Measurements from ENCODE around the gene ZBTB46. TPM values are rescaled to one million over a fixed set of nuclear protein-coding genes. Genes with fewer than 3 reads are reported as not detected.
A peak's percentile ranks its signal among the peaks of the same experiment; 100 is the strongest.

ZBTB46 gene
- total RNA-seq, 1 donor, result 0.36 TPM

DNA sequence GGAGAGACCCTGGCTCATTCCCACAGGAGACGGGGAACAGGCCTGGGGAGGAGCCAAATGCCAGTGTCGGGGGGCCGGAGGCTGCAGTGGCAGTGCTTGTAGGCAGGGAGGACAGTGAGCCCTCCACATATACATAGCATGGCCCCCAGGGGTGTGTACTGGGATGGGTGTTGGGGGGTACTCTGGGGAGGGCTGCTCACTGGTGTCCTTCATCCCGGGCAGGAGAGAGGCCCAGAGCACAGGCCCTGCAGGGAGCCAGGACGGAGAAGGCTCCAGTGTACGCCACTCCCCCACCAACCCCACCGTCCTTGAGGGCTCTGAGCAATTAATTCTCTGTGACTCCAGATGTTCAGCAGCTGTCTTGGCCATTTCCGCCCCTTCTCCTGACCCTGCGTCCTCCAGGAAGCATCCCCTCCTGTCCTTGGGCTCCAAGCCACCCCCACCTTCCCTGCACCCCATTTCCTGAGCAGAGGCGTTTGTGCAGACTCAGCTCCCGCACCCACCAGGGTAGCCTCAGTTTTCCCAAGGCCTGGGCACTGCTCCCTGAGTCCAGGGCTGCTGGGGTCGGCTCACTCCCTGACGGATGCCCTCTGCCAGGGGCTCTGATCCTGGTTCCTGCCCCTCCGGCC is 26.8 kb upstream of the ZBTB46 start:
- no peak overlapping the region for H2AFZ ChIP-seq (ENCODE audit: low read length)
- no peak overlapping the region for H3K4me3 ChIP-seq (ENCODE audit: insufficient read depth, low read length)
- peaks cover 9% of the 10 kb centered on the region for H3K79me2 ChIP-seq (ENCODE audit: insufficient read depth, low read length)
- DNase-seq (ENCODE audit: insufficient read length, low spot score, missing footprints), result peak; percentile 87
- no peaks in the 10 kb centered on the region for H3K9me3 ChIP-seq (ENCODE audit: low read depth, low read length)
- H3K27me3 ChIP-seq (ENCODE audit: insufficient read depth, low read length), result peaks cover 19% of the 10 kb centered on the region
- H4K20me1 ChIP-seq (ENCODE audit: insufficient read depth, low read length), result peaks cover 15% of the 10 kb centered on the region
- no peak overlapping the region for H3K27ac ChIP-seq (ENCODE audit: low read depth, low read length)
- peaks cover 15% of the 10 kb centered on the region for H3K4me1 ChIP-seq (ENCODE audit: insufficient read depth, low read length)
- TF ChIP-seq, protein P1, sequence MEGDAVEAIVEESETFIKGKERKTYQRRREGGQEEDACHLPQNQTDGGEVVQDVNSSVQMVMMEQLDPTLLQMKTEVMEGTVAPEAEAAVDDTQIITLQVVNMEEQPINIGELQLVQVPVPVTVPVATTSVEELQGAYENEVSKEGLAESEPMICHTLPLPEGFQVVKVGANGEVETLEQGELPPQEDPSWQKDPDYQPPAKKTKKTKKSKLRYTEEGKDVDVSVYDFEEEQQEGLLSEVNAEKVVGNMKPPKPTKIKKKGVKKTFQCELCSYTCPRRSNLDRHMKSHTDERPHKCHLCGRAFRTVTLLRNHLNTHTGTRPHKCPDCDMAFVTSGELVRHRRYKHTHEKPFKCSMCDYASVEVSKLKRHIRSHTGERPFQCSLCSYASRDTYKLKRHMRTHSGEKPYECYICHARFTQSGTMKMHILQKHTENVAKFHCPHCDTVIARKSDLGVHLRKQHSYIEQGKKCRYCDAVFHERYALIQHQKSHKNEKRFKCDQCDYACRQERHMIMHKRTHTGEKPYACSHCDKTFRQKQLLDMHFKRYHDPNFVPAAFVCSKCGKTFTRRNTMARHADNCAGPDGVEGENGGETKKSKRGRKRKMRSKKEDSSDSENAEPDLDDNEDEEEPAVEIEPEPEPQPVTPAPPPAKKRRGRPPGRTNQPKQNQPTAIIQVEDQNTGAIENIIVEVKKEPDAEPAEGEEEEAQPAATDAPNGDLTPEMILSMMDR (IDR thresholded peaks at IDR 0.05; ENCODE audit: extremely low read depth, low read depth, low read length), result no peak
- peaks cover 6% of the 10 kb centered on the region for H3K36me3 ChIP-seq (ENCODE audit: insufficient read depth, low read length)
- no peak overlapping the region for H3K4me2 ChIP-seq (ENCODE audit: insufficient read depth, low read length)

DNA sequence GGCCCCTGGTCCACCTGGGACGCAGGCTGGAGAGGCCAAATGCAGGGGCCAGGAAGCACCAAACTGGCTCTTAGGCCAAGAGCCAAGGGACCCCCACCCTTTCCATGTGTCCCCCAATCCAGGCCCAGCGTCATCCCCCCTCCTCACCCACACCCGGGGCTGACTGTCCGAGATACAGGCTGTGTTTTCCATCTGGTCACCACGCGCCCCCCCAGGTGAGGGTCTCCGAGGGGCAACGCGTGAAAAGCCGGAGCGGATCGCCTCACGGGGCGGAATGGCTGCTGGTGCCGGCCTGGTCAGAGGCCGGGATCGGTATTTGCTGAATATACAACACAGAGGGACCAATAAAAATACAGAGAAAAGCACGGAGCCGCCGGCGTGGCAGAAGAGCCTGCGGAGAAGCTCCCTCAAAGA is 25.0 kb upstream of the ZBTB46 start:
- Histone ChIP-seq H3K9me3 (ENCODE audit: low read depth, low read length) (no peaks in the 10 kb centered on the region), H2AFZ (ENCODE audit: low read length) (no peak overlapping the region), H3K79me2 (ENCODE audit: insufficient read depth, low read length) (no peaks in the 10 kb centered on the region), H3K4me3 (ENCODE audit: insufficient read depth, low read length) (no peak overlapping the region), H3K4me2 (ENCODE audit: insufficient read depth, low read length) (no peak overlapping the region), H3K27me3 (ENCODE audit: insufficient read depth, low read length) (peaks cover 19% of the 10 kb centered on the region), H3K4me1 (ENCODE audit: insufficient read depth, low read length) (peaks cover 15% of the 10 kb centered on the region), H3K27ac (ENCODE audit: low read depth, low read length) (no peak overlapping the region), H4K20me1 (ENCODE audit: insufficient read depth, low read length) (peaks cover 15% of the 10 kb centered on the region), H3K36me3 (ENCODE audit: insufficient read depth, low read length) (no peaks in the 10 kb centered on the region)
- TF ChIP-seq, protein P1 (IDR thresholded peaks at IDR 0.05; ENCODE audit: extremely low read depth, low read depth, low read length), result no peak
- DNase-seq (ENCODE audit: insufficient read length, low spot score, missing footprints), result no peak

DNA sequence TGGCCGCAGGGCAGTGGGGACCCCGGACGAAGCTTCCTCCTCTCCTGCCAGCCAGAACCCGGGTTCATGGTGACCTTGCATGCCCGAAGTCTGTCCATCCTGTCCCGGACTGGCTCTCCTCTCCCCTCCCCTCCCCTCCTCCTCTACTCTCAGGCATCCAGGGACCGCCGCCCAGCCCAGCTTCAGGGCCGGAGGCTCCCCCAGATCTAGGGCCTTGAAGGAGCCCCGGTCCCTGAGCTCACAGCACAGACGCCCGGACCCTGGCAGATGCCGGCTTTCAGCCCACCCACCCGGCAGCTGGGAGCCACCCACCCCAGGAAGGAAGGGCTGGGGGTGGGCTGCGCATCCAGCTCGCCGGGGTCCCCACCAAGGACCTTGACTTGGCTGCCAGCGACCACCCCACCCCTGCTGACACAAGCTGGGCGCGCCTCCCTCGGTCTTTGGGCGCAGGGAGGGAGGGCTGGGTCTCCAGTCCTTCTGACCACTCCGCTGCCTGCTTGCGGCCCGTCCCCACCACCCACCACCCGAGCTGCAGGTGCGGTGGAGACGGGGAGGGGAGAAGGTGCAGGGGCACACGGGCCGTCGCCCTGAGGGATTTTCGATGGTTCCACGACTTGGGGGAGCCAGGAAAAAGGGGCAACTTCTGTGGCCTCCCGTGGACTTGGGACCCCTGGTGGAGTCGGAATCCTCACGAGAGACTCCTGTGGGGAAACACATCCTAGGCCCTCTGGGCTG is 24.5 kb upstream of the ZBTB46 start:
- Histone ChIP-seq H3K9me3 (ENCODE audit: low read depth, low read length) (no peaks in the 10 kb centered on the region), H3K79me2 (ENCODE audit: insufficient read depth, low read length) (no peaks in the 10 kb centered on the region), H3K4me1 (ENCODE audit: insufficient read depth, low read length) (peaks cover 15% of the 10 kb centered on the region), H4K20me1 (ENCODE audit: insufficient read depth, low read length) (peaks cover 15% of the 10 kb centered on the region), H3K27ac (ENCODE audit: low read depth, low read length) (no peak overlapping the region), H3K4me3 (ENCODE audit: insufficient read depth, low read length) (peak overlapping the region; percentile 16), H2AFZ (ENCODE audit: low read length) (no peak overlapping the region), H3K27me3 (ENCODE audit: insufficient read depth, low read length) (peaks cover 19% of the 10 kb centered on the region), H3K4me2 (ENCODE audit: insufficient read depth, low read length) (no peak overlapping the region), H3K36me3 (ENCODE audit: insufficient read depth, low read length) (no peaks in the 10 kb centered on the region)
- TF ChIP-seq, protein P1 (IDR thresholded peaks at IDR 0.05; ENCODE audit: extremely low read depth, low read depth, low read length), result no peak
- peak; percentile 93 for DNase-seq (ENCODE audit: insufficient read length, low spot score, missing footprints)

DNA sequence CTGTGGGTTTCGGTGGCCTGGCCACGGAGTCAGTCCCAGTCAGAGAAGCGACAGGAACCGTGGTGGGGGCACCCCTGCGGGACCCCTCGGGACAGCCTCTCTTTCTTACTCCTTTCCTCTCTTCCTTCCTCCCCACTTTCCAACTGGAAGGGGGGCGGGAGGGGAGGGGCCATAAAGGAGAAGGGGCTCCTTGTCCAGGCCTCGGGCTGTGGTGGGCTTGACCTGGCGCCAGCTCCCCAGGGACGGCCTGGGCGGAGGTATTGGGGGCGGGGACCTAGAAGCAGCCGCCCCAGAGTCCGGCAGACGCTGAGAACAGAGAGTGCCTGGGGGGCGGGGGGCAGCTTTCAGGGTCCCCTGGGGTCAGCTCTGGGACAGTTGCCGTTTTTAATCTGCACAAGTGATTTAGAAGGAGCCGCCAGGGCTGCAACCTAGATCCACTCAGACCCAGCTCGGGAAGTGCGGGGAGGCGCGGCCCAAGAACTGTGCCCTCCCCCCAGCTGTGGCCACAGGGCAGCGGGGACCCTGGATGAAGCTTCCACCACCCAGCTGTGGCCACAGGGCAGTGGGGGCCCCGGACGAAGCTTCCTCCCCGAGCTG is 23.8 kb upstream of the ZBTB46 start:
- peak; percentile 93 for DNase-seq (ENCODE audit: insufficient read length, low spot score, missing footprints)
- H3K27ac ChIP-seq (ENCODE audit: low read depth, low read length), result no peak overlapping the region
- TF ChIP-seq, protein P1 (IDR thresholded peaks at IDR 0.05; ENCODE audit: extremely low read depth, low read depth, low read length), result no peak
- H3K4me1 ChIP-seq (ENCODE audit: insufficient read depth, low read length), result peaks cover 15% of the 10 kb centered on the region
- H3K4me3 ChIP-seq (ENCODE audit: insufficient read depth, low read length), result peak overlapping the region; percentile 33
- H3K27me3 ChIP-seq (ENCODE audit: insufficient read depth, low read length), result peaks cover 19% of the 10 kb centered on the region
- H2AFZ ChIP-seq (ENCODE audit: low read length), result no peak overlapping the region
- H4K20me1 ChIP-seq (ENCODE audit: insufficient read depth, low read length), result peaks cover 15% of the 10 kb centered on the region
- peak overlapping the region; percentile 9 for H3K4me2 ChIP-seq (ENCODE audit: insufficient read depth, low read length)
- no peaks in the 10 kb centered on the region for H3K36me3 ChIP-seq (ENCODE audit: insufficient read depth, low read length)
- no peaks in the 10 kb centered on the region for H3K9me3 ChIP-seq (ENCODE audit: low read depth, low read length)
- no peaks in the 10 kb centered on the region for H3K79me2 ChIP-seq (ENCODE audit: insufficient read depth, low read length)
